ENCODE results near the gene DLG3. TPM values are rescaled to one million over a fixed set of nuclear protein-coding genes. Genes with fewer than 3 reads are reported as not detected.

The DLG3 gene
- total and polyA plus RNA-seq, 2 of the 8 experiments (the other 6 are each of a cell fraction or from before 2014, with no cell fraction given): 29.2 to 63.8 TPM

DNA sequence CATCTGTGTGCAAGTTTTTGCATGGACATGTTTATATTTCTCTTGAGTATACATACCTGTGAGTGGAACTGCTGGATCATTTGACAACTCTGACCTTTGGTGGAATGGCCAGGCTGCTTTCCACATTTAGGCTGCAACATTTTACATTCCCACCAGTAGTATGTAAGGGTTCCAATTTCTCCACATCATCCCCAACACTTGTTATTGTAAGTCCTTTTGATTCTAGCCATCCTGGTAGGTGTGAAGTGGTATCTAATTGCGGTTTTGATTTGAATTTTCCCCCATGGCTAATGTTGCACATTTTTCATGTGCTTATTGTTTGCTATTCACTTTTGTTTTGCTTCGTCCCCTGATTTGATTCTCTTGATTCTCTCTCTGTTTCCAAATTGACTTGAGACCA, 16.4 kb downstream of the DLG3 start:
- Histone ChIP-seq H2BK5ac (ENCODE audit: low read depth, low read length) (no peak overlapping the region), H3K36me3 (ENCODE audit: control insufficient read depth in 2 of 4, insufficient read depth in 4 of 4, low read length in 3 of 4) (peaks cover 0 to 31% (median 3%) of the 10 kb centered on the region in 4 experiments; a peak in 5 of 8 replicates), H3K23ac (ENCODE audit: insufficient read length) (no peak overlapping the region), H4K91ac (replicated peaks; ENCODE audit: insufficient read length, low read length) (no peak overlapping the region), H3K79me1 (ENCODE audit: low read depth, low read length) (no peaks in the 10 kb centered on the region; the same call in 1 of the 2 replicates), H3K27ac (ENCODE audit: low read depth, low read length) (no peak overlapping the region), H2BK15ac (ENCODE audit: low read length) (no peak overlapping the region), H3K56ac (replicated peaks; ENCODE audit: insufficient read length, low read depth, low read length) (no peak overlapping the region), H2BK12ac (ENCODE audit: low read depth, low read length) (no peak overlapping the region), H3K4me1 (replicated peaks in 1 of 4; ENCODE audit: control insufficient read depth in 3 of 4, insufficient read depth in 4 of 4, low read length in 3 of 4) (peaks cover 0 to 3% (median 2%) of the 10 kb centered on the region in 4 experiments; a peak in 1 of 7 replicates), H4K5ac (ENCODE audit: insufficient read length, low read depth, low read length) (no peak overlapping the region), H4K8ac (ENCODE audit: extremely low read depth, insufficient read depth, low read length) (no peak overlapping the region), H3K23me2 (ENCODE audit: low read depth, low read length) (peaks cover 6% of the 10 kb centered on the region), H2BK20ac (ENCODE audit: low read length) (no peak overlapping the region), H3K9ac (replicated peaks in 1 of 4; ENCODE audit: extremely low read depth in 1 of 4, low read depth in 3 of 4, low read length in 3 of 4) (no peak overlapping the region), H3K9me3 (ENCODE audit: insufficient read depth in 2 of 2, low read depth in 1 of 2, low read length in 1 of 2) (no peaks in the 10 kb centered on the region), H3K27me3 (replicated peaks in 1 of 4; ENCODE audit: control insufficient read depth in 3 of 4, extremely low read depth in 1 of 4, insufficient read depth in 3 of 4, low read length in 3 of 4) (no peaks in the 10 kb centered on the region), H3K18ac (ENCODE audit: extremely low read depth, low read length) (no peak overlapping the region), H2BK120ac (replicated peaks; ENCODE audit: low read depth, low read length) (no peak overlapping the region), H3K79me2 (ENCODE audit: control insufficient read depth in 1 of 2, insufficient read depth in 2 of 2, low read length in 2 of 2) (peaks cover 12 to 96% of the 10 kb centered on the region in 2 experiments), H4K20me1 (replicated peaks in 1 of 2; ENCODE audit: control insufficient read depth in 1 of 2, insufficient read depth in 2 of 2, low read length in 2 of 2) (peaks cover 0 to 9% of the 10 kb centered on the region in 2 experiments), H3K4me2 (ENCODE audit: insufficient read depth in 1 of 2, low read depth in 2 of 2, low read length in 2 of 2) (no peak overlapping the region), H2AFZ (ENCODE audit: low read length) (no peak overlapping the region), H3K4ac (replicated peaks; ENCODE audit: insufficient read length, low read depth, low read length) (no peak overlapping the region), H2AK5ac (ENCODE audit: low read depth, low read length) (no peak overlapping the region), H3K14ac (ENCODE audit: insufficient read length) (no peak overlapping the region), H3K4me3 (ENCODE audit: extremely low read depth in 1 of 4, insufficient read depth in 2 of 4, low read depth in 3 of 4, low read length in 4 of 4) (no peak overlapping the region)
- TF ChIP-seq CBX5 (IDR thresholded peaks at IDR 0.05; ENCODE audit: low read depth, low read length): no peak
- TF ChIP-seq EZH2 (IDR thresholded peaks at IDR 0.05; ENCODE audit: low read depth, low read length, severe bottlenecking): no peak
- no peak for TF ChIP-seq POU5F1 (IDR thresholded peaks at IDR 0.05; ENCODE audit: low read depth, low read length)
- TF ChIP-seq EP300 (IDR thresholded peaks at IDR 0.05; ENCODE audit: borderline replicate concordance in 1 of 2, low read depth in 2 of 2, low read length in 2 of 2): no peak
- TF ChIP-seq RBBP5 (IDR thresholded peaks at IDR 0.05; ENCODE audit: borderline replicate concordance, low read depth, low read length): no peak
- TF ChIP-seq POLR2A (IDR thresholded peaks at IDR 0.05; ENCODE audit: control extremely low read depth in 1 of 2, low read depth in 2 of 2, low read length in 2 of 2): no peak
- TF ChIP-seq SUZ12 (IDR thresholded peaks at IDR 0.05; ENCODE audit: low read length): no peak
- no peak for TF ChIP-seq SP1 (IDR thresholded peaks at IDR 0.05; ENCODE audit: low read depth, low read length)
- no peak for TF ChIP-seq BRCA1 (IDR thresholded peaks at IDR 0.05; ENCODE audit: low read depth, low read length)
- no peak for TF ChIP-seq ASH2L (IDR thresholded peaks at IDR 0.05; ENCODE audit: low read length)
- TF ChIP-seq, protein P1, sequence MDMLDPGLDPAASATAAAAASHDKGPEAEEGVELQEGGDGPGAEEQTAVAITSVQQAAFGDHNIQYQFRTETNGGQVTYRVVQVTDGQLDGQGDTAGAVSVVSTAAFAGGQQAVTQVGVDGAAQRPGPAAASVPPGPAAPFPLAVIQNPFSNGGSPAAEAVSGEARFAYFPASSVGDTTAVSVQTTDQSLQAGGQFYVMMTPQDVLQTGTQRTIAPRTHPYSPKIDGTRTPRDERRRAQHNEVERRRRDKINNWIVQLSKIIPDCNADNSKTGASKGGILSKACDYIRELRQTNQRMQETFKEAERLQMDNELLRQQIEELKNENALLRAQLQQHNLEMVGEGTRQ (IDR thresholded peaks at IDR 0.05; ENCODE audit: low read length): no peak
- no peak for TF ChIP-seq RAD21 (IDR thresholded peaks at IDR 0.05 in 1 of 2, conservative IDR thresholded peaks at IDR 0.05 in 1 of 2; ENCODE audit: low read depth in 2 of 2, low read length in 2 of 2)
- no peak for TF ChIP-seq CHD1 (IDR thresholded peaks at IDR 0.05; ENCODE audit: low read depth, low read length)
- DNase-seq (ENCODE audit: low read depth in 1 of 2, low spot score in 2 of 2): no peak
- FAIRE-seq: no peak
- 90% methylated on average over 2 of the region's 2 CpGs; no CpG with 5 or more reads in 1 of the 2 experiments for WGBS, 2 experiments (ENCODE audit: extremely low coverage in 1 of 2, insufficient coverage in 1 of 2, insufficient read length in 1 of 2, insufficient replicate concordance in 2 of 2, low coverage in 1 of 2, low lambda C conversion rate in 2 of 2, missing lambda C conversion rate in 1 of 2)
- ChIA-PET CTCF (ENCODE audit: partially characterized antibody) (no interaction called here), POLR2A (ENCODE audit: partially characterized antibody) (no interaction called here)
